Activated CD4-positive, alpha-beta T cell treated with anti-CD3 and anti-CD28 coated beads, Interleukin-2, amount 50 U/mL, for 48 hours (primary cell): ENCODE measurements around the gene MRPS18B.

Experiments
- DNase-seq, 2 experiments: peaks; one replicate each; pipeline ENCODE4 v3.0.0-alpha.2; 2020

Gene MRPS18B

DNA sequence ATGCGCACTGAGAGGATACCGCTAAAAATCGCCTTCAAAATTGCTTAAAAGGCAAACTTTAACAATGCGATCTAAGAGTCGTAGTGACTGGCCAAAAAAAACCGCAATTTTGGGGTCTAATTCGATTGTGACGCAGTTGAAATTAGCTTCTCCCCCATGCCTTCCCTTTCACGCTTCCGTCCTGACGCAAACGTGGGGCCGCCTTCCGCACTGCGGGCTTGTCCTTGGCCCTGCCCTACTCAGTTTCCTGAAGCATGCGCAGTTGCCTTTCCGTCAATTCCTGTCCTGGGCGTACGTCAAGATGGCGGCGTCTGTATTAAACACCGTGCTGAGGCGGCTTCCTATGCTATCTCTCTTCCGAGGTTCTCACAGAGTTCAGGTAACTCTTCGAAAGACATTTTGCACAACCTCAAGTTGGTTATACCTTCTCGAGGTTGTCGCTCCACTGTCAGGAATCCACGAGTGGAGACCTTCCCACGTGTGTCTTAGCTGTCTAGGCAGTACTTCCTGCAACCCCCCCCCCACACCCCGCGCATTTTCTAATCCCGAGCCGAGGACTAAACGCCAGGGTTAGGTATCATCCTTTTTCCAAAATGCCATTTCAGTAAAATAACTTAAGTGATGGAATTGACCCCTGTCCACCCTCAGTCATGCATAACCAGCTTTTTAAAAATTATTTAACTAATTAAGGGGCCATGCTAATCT lies at the start of gene MRPS18B:
Gene MRPS18B (plus strand): TSS at position 276 of the 705 bp plus-strand sequence. CDS start 26 bp downstream, at position 302.
- DNase-seq, result peak; percentile 96 to 97

DNA sequence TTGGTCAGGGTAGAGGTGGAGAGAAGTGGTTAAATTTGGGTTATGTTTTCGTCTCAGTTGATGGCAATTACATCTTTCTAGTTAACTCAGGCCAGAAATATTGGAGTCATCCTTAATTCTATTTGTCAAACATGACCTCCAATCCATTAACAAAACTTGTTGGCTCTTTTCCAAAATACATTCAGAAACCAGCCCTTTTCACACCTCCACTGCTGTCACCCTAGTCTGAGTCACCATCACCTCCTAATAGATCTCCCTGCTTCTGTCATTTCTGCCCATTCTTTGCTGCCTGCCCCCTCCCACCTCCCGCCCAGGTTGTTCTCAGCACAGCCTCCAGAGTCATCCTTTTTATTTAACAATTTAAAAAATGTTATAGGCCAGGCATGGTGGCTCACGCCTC lies 49.4 kb upstream of the MRPS18B start:
- DNase-seq, result peak; percentile 37 to 53

GRCh38 chr6:30570263-30570662 lies 47.4 kb upstream of the MRPS18B start:
- DNase-seq, result no peak

DNA sequence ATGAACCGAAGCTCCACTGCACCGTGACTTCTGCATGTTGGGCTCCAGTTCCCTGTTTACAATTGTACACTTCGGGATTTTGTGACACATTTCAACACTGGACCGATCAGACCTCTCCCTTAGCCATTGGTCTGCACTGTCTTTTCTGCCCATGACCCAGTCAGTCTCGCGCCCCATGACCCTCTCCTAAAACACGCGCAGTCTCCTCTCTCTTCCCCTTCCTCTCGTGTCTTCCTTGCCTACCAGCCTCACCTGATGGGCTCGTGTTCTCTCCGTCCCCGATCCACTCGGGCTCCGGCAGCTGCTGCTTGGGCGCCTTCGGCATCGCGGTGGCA lies 46.9 kb upstream of the MRPS18B start:
- no peak for DNase-seq

DNA sequence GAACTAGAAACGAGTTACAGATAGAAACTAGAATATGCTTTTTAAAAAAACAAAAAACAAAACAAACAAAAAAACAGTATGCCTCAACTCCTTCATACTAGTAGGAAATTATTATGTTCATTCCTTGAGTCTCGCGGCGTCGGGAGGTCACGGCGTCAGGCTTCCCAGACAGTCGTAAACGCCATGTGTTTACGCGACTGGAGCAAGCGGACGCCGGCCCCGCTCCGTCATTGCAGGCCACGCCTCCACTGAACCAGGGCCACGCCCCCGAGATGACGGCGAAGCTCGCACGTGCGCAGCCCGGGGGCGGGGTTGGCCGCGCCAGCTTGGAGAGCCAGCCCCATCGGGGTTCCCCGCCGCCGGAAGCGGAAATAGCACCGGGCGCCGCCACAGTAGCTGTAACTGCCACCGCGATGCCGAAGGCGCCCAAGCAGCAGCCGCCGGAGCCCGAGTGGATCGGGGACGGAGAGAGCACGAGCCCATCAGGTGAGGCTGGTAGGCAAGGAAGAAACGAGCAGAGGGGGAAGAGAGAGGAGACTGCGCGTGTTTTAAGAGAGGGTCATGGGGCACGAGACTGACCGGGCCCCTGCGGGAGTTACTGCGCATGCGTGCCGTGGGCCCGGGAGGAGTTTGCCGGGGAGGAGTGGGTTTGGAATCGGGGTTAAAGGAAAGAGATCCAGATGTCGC lies 46.4 kb upstream of the MRPS18B start, which contains the start of gene ABCF1:
Gene ABCF1 (plus strand): TSS at position 368 of the 687 bp plus-strand sequence. CDS start 46 bp downstream, at position 414.
- DNase-seq, result peak; percentile 99 to 100

DNA sequence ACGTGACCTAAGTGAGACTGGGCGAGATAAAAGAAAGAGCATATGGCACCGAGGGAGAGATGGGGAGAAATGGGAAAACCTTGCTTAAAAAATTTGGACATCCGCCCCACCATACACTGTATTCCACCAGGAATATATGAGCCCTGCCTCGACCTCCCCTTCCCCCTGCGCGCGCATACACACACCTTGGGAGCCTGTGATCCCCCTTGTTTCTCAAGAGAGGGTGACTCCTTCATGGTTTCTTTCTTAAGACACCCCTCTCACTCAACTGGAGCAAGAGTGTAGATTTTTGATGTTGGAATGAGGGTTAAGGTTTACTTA lies 45.9 kb upstream of the MRPS18B start:
- no peak for DNase-seq

GRCh38 chr6:30572148-30572547 lies 45.5 kb upstream of the MRPS18B start:
- DNase-seq, result no peak

DNA sequence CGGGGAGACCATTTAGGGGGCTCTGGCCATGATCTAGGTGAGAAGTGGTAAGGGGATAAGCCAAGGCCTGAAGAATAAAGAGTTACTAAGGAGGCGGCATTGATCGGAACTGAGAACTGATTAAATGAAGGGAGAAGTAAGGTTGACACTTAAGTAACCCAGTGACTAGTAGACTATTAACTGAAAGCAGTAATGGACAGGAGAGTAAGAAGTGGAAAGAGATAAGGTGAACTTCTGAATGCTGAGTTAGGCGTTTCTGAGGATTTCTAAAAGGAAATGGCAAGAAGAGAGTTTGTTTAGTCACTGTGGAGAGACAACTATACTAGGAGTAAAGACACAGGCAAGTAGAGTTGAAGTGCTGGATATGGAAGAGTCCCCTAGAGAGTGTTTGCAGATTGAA lies 44.5 kb upstream of the MRPS18B start:
- DNase-seq, result no peak

- DNase-seq, result no peak
These were observed 39.6 kb upstream of the MRPS18B start for GRCh38 chr6:30578051-30578450.

DNA sequence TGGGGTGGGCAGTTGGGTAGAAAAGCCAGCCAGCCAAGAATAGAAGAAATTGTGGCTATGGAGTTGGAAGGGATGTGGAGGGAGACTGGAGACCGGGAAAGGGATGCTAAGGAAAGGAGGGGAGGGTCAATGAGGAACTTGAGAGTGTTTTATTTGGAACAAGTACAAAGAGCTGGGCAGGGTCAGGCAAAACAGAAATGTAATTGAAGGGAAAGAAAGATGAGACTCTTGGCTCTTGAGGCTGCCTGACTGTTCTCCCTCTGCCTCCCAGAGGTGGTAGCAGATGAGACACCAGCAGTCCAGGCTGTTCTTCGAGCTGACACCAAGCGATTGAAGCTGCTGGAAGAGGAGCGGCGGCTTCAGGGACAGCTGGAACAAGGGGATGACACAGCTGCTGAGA lies 33.7 kb upstream of the MRPS18B start:
- DNase-seq, result no peak

DNA sequence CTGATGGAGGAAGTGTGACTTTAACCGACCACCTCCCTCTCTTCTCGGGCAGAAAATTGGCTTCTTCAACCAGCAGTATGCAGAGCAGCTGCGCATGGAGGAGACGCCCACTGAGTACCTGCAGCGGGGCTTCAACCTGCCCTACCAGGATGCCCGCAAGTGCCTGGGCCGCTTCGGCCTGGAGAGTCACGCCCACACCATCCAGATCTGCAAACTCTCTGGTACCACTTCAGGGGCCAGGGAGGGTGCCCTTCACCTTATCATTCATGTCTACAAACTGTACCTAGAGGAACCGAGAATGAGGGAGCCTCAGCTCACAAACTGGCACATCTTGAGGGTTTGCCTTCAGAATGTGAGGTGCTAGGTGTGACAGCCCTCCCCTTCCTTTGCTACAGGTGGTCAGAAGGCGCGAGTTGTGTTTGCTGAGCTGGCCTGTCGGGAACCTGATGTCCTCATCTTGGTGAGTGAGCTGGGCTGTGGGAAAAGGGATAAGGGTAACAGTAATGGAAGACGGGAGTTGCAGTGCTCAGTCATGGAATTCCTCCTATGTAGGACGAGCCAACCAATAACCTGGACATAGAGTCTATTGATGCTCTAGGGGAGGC lies 27.8 kb upstream of the MRPS18B start:
- DNase-seq, result no peak

DNA sequence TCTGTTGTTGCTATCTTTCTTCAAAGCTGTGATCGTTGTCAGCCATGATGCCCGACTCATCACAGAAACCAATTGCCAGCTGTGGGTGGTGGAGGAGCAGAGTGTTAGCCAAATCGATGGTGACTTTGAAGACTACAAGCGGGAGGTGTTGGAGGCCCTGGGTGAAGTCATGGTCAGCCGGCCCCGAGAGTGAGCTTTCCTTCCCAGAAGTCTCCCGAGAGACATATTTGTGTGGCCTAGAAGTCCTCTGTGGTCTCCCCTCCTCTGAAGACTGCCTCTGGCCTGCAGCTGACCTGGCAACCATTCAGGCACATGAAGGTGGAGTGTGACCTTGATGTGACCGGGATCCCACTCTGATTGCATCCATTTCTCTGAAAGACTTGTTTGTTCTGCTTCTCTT lies 27.1 kb upstream of the MRPS18B start:
- no peak for DNase-seq

DNA sequence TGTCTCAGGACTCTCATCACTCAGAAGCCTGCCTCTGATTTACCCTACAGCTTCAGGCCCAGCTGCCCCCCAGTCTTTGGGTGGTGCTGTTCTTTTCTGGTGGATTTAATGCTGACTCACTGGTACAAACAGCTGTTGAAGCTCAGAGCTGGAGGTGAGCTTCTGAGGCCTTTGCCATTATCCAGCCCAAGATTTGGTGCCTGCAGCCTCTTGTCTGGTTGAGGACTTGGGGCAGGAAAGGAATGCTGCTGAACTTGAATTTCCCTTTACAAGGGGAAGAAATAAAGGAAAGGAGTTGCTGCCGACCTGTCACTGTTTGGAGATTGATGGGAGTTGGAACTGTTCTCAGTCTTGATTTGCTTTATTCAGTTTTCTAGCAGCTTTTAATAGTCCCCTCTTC lies 26.6 kb upstream of the MRPS18B start:
- DNase-seq, result no peak

- DNase-seq, result no peak
These were observed 25.4 kb upstream of the MRPS18B start for GRCh38 chr6:30592287-30592686.

DNA sequence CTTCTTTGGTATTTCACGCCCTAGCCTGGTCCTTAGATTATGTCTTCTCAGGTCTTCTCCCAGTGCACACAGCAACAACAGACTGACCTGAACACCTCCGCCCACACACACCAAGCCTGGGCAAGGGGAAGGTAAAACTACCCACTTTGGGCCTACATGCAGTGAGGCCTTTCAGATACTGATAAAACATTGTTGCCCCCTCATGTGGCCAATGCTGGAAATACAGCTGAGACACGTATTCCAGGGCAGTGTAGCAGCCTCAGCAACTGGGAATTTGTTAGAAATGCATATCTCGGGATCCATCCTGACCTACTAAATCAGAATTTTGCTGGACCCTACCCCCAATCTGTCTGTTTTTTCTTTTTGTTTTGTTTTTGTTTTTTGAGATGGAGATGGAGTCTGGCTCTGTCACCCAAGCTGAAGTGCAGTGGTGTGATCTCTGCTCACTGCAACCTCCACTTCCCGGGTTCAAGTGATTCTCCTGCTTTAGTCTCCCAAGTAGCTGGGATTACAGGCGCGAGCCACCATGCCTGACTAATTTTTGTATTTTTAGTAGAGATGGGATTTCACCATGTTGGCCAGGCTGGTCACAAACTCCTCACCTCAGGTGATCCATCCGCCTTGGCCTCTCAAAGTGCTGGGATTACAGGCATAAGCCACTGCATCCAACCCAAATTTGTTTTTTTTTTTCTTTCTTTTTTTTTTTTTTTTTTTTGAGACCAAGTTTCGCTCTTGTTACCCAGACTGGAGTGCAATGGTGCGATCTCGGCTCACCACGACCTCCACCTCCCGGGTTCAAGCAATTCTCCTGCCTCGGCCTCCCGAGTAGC lies 20.1 kb upstream of the MRPS18B start:
- peak; percentile 89 to 91 for DNase-seq

DNA sequence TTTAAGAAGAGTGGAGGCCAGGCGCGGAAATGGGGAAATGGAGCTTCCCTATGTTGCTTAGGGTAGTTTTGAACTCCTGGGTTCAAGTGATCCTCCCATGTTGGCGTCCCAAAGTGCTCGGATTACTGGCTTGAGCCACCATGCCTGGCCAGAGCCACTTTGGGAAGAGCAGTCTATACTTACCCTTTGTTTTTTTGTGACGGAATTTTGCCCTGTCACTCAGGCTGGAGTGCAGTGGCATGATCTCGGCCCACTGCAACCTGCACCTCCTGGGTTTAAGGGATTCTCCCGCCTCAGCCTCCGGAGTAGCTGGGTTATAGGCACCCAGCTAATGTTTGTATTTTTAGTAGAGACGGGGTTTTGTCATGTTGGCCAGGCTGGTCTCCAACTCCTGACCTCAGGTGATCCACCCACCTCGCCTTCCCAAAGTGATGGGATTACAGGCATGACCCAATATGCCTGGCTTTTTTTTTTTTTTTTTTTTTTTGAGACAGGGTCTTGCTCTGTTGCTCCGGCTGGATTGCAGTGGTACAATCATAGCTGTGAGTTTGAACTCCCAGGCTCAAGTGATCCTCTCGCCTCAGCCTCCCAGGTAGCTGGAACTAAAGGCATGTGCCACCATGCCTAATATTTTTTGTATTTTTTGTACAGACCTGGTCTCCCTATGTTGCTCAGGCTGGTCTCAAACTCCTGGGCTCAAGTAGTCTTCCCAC lies 18.6 kb upstream of the MRPS18B start:
- no peak for DNase-seq

- DNase-seq, result no peak
These were observed 17.9 kb upstream of the MRPS18B start for GRCh38 chr6:30599625-30600324.

DNA sequence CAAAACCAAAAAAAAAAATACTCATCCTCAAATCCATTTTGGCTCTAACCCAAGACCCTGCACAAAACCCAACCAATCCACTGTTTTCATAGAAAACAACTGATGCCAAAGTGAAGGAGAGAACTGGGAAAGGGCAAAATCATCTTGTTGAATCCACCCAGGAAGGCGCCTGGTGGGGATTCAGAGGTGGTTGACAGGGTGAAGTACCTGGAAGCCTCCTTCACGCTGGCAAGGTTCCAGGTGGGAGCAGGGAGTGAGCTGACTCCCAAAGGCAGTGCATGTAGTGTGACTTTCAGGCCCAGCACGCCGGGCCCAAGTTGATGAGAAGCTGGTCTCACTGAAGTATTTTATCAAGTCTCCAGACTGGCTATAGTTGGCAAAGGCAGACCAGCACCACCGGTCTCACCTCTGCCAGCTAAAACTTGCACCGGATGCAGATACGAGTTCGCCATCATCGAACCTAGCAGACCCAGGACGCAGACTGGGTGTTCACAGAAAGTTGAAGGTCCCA lies 17.1 kb upstream of the MRPS18B start:
- DNase-seq, result no peak

GRCh38 chr6:30601436-30601814 lies 16.2 kb upstream of the MRPS18B start:
- no peak for DNase-seq

- DNase-seq, result no peak
These were observed 15.6 kb upstream of the MRPS18B start for GRCh38 chr6:30601815-30602641.

DNA sequence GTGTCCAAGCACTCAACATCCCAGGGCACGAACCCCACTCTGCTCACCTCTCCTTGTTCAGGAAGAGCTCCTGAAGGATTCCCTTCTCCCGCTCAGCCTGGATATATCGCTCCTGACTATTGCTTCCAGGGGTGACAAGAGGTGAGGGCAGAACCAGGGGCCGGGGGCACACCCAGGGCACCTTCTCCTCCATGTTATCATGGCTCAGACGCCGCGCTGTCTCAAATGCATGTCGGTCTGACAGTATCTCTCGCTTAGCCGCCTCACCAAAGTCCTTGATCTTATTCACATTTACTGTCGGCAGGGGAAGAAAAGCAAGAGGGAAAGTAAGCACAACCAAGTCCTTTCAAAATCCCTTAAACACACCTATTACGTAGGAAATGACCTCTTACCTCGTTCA lies 13.7 kb upstream of the MRPS18B start:
- no peak for DNase-seq
